ENCODE results near the gene ARHGAP19.

GRCh38 chr10:97238855-97239254 is 53.6 kb downstream of the ARHGAP19 start:
- TF ChIP-seq CTCF (conservative IDR thresholded peaks at IDR 0.05 in 1 of 2, IDR thresholded peaks at IDR 0.05 in 1 of 2; ENCODE audit: low read depth in 1 of 2, low read length in 2 of 2) (no peak), EZH2 (IDR thresholded peaks at IDR 0.05; ENCODE audit: low read length, missing control alignments) (no peak)
